IPS-18c (cell line): ENCODE measurements around the gene PRXL2C.
"Not testable (repeated sequence)": the region's sequence is repeated elsewhere in the genome, so short reads cannot be mapped to it uniquely, and the experiment has no call there.

Source experiments
- H3K4me3 ChIP-seq: 2 replicates; pipeline ENCODE4 v1.7.0; 2013; ENCODE audit warnings: low read depth, mild to moderate bottlenecking, low read length, moderate library complexity; ENCODE audit not compliant: insufficient read depth
- H3K9me3 ChIP-seq: one replicate; pipeline ENCODE4 v1.6.1; 2013; ENCODE audit warnings: mild to moderate bottlenecking, low read length, moderate library complexity; ENCODE audit not compliant: control insufficient read depth, insufficient read depth

PRXL2C gene

DNA sequence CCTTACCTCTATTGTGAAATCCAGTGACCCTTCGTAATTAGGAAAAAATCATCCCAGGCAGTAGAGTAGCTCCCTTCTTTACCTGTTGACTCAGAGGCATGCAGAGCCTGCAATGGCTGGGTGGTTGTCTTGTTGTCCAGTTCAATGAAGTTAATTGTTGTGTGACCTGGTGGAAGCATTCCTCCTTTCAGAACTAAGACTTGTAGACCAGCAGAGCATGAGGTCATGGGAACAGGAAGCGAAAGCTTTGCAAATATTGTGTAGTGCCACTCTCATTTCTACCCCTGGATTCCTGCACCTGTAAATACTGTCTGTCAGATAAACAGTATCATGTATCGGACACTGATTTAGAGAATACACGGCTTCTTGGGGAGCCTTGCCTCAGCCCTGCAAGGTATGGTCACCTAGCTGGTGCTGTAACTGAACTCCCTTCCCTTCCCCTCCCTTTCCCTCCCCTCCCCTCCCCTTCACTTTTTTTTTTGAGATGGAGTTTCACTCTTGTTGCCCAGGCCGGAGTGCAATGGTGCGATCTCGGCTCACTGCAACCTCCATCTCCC is 5.7 kb upstream of the PRXL2C start:
- no peak overlapping the region for H3K4me3 ChIP-seq
- no peaks in the 10 kb centered on the region for H3K9me3 ChIP-seq

DNA sequence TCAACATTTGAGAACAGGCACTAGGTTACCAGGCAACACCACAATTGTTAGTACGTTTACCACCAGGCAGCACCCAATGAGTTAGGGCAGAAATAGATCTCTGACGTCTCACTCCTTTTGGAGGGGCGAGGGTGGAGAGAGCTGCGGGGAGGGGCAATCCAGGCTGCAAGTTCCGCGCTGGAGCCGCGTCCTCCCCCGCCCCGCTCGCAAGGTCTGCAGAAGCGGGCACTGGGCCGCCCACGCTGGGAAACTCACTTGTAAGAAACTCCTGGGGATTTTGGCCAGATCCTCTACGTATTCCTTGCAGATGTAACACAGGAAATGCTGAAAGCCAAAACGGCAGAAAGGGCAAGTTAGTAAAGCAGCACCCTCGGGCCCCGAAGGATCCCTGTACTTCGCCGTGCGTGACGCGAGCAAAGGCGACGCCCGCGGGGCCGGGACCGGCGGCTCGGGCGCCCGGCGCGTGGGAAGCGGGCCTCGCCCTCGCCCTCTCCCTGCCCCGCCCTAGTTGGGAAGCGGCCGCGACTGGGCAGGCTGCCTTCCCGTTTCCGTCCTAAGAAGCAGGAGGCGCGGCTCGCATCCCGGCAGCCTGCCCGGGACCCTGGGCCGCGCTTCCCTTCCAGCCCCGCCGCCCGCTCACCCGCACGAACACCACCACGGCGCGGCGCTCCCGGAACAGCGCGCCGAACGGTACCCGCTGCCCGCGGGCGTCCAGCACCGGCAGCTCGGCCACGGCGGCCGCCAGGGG is 493 bp downstream of the PRXL2C start:
- H3K9me3 ChIP-seq, result no peaks in the 10 kb centered on the region
- peak overlapping the region; percentile 59 for H3K4me3 ChIP-seq

DNA sequence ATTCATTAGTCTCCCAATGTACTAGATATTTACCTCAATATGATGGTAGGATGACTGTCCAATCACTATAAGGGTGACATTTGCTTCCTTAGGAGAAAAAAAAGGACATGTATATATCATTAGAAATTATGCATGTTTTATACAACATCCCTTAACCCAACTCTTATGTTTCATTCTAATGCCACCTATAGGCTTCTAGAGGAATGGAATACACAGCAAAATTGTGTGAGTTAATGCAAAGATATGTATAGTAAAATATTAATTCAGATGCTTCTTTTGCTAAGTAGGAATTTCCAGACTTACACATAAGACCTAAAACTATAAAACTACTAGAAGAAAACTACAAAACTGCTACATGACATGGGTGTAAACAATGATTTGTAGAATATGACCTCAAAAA is 3.5 kb downstream of the PRXL2C start:
- H3K9me3 ChIP-seq, result no peaks in the 10 kb centered on the region
- no peak overlapping the region for H3K4me3 ChIP-seq

DNA sequence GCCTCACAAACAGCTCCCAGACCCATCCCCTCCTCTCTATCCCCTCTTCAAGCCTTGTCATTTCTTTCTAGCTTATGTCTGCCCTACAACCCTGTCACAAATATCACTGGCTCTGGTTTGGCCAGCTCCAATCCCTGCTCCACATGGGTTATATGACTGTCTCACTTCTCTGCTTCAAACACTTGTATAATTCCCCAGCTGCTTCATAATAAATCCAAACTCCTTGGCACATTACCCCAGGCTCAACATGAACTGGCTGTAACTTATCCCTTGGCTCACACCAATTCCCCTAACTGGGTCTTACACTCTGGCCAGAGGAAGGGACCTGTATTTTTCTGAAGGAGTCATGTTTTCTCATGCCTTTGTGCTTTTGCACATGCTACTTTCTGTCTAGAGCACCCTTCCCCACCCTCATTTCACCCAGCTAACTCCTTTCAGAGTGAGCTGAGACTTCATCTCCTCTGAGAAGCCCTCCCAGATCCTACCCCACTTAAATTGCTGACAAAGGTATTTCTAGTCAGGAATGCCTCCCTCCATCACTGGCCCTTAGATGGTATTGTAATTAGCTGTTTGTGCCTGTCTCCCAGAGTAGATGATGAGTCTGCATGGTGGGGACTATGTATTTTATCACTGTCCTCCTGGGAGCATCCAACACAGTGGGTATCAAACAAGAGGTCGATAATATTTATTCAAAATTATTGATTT is 5.3 kb downstream of the PRXL2C start:
- no peak overlapping the region for H3K4me3 ChIP-seq
- H3K9me3 ChIP-seq, result no peaks in the 10 kb centered on the region

DNA sequence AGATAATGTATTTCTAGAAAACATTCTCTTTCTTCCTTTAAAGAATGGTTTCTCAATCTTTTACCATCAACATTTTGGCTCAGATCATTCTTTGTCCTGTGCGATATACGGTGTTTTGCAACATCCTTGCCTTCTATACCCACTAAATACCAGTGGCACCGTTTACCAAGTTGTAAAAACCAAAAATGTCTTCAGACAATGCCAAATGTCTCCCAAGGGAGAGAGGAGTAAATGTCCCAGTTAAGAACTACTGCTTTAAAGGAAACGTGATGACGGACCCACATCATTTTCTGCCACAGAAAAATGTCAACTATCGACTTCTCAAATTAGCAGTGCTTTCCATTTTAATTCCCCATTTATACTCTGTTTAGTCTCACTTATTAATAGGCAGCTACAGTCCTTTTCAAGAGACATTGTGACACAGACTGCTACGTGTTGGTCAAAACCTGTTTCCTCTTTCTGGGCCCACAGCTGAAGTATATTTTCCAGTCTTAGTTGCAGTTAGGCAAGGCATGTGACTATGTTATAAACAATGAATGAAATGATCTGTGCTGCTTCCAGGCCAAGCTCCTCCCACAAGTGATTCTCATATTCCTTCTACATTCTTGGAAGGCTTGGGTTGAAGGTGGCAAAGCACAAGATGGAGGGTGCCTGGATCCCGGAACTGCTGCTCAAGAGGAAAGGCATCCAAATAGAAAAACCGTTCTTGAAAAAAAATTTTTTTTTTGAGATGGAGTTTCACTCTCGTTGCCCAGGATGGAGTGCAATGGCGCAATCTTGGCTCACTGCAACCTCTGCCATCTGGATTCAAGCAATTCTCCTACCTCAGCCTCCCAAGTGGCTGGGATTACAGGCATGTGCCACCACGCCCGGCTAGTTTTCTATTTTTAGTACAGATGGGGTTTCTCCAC is 8.8 kb downstream of the PRXL2C start:
- Histone ChIP-seq H3K4me3 (no peak overlapping the region), H3K9me3 (no peaks in the 10 kb centered on the region)

DNA sequence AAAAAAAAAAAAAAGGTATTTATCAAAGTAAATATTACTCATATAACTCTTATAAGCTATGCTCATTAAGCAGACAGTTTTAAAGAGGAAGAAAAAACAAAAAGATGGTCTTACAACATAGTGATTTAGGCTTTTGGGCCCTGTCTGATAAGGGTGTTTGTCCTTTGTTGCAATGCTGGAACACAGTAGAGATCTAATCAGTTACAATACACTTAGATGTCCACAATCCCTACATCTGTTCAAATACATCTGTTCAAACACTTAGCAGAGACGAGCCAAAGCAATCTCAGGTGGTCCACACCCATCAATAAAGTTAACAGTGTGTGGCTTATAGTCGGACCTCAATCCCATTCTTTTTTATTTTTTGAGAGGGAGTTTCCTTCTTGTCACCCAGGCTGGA is 11.0 kb downstream of the PRXL2C start:
- Histone ChIP-seq H3K4me3 (no peak overlapping the region), H3K9me3 (no peaks in the 10 kb centered on the region)

DNA sequence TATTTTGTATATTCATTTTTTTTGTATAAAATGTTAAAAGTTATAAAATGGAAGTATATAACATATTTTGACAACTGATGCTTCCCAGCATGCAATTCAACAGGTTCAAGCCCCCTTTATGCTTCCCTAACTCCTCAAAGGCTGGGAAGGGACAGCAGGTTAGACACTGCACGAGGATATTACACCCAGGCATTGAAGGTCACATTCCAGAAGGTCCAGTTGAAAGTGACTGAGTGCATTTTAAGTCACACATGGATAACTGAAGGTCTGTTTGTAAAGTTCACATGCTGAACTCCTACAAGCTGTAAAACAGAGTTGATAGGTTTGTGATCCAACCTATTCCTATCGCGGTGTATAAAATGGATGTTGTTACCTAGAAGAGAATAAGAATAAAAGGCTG is 13.6 kb downstream of the PRXL2C start:
- Histone ChIP-seq H3K4me3 (no peak overlapping the region), H3K9me3 (no peaks in the 10 kb centered on the region)

DNA sequence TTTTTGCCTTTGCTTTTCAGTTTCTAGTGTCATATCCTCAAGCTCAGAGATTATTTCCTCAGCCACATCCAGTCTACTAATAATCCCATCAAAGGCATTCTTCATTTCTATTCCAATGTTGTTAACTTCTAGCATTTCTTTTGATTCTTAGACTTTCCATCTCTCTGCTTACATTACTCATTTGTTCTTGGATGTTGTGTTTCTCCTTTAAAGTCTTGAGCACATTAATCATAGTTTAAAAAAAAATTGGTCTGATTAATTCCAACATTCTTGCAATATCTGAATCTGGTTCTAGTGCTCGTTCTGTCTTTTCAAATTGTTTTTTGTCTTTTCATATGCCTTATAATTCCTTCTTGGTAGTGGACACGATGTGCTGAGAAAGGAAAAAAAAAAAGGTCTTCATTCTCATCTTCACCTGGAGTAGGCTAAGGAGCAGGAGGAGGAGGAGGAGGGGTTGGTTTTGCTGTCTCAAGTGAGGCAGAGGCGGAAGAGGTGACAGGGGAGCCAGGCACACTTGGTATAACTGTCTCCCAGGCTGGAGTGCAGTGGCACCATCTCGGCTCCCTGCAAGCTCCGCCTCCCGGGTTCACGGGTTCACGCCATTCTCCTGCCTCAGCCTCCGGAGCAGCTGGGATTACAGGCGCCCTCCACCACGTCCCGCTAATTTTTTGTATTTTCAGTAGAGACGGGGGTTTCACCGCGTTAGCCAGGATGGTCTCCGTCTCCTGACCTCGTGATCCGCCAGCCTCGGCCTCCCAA is 16.3 kb downstream of the PRXL2C start:
- Histone ChIP-seq H3K4me3 (no peak overlapping the region), H3K9me3 (no peaks in the 10 kb centered on the region)

DNA sequence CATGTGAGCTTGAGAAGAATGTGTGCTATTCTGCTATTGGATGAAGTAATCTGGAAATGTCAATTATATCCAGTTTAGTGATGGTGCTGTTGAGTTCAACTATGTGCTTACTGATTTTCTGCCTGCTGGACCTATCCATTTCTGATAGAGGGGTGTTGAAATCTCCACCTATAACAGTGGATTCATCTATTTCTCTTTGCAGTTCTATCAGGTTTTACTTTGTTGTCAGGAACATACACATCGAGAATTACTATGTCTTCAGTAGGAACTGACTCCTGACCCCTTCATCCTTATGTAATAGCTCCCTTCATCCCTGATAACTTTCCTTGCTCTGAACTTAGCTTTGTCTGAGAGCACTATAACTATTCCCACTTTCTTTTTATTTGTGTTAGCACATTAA is 18.7 kb downstream of the PRXL2C start:
- no peak overlapping the region for H3K4me3 ChIP-seq
- H3K9me3 ChIP-seq, result no peaks in the 10 kb centered on the region

DNA sequence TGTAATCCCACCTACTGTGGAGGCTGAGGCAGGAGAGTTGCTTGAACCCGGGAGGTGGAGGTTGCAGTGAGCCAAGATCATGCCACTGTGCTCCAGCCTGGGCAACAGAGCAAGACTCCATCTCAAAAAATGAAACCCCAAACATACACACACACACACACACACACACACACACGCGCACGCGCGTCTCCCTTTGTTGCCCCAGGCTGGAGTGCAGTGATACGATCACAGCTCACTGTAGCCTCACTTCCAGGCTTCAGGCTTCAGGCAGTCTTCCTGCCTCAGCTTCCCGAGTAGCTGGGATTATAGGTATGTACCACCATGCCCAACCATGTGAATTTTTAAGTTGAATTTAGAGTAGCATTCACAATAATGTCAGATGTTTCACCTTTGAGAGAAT is 21.5 kb downstream of the PRXL2C start:
- H3K4me3 ChIP-seq, H3K9me3 ChIP-seq: not testable (repeated sequence)

DNA sequence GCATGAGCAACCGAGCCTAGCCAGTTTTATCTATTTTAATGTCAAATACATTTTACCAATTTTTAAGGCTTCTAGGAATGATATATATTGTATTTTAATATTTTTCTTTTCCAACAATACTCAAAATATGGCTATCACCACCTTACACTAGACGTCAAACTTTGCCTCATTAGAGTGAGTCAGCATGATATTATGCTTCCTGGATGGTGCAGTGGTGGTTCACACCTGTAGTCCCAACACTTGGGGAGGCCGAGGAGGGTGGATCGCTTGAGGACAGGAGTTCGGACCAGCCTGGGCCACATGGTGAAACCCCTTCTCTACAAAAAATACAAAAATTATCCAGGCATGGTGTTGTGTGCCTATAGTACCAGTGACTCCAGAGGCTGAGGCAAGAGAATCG is 28.2 kb downstream of the PRXL2C start:
- Histone ChIP-seq H3K9me3 (no peaks in the 10 kb centered on the region), H3K4me3 (no peak overlapping the region)

DNA sequence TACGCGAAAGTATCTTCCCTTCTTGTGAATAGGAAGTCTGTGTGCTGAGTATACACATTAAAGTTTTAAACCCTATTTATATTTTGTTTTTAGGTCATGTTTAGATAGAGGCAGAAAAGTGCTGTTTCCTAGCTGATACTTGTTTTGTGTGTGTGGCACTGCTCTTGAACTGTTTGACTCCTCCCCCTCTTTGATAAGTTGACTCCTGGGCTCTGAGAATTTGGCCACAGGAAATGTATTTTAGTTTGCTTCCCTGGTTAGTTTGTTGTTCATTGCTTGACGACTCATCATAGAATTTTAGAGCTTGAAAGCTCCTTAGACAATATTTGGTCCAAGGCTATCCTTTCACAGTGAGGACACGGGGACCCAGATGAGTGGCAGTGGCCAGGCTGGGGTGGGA is 33.5 kb downstream of the PRXL2C start:
- Histone ChIP-seq H3K9me3 (no peaks in the 10 kb centered on the region), H3K4me3 (peak overlapping the region; percentile 25; the same call in 1 of the 2 replicates)

DNA sequence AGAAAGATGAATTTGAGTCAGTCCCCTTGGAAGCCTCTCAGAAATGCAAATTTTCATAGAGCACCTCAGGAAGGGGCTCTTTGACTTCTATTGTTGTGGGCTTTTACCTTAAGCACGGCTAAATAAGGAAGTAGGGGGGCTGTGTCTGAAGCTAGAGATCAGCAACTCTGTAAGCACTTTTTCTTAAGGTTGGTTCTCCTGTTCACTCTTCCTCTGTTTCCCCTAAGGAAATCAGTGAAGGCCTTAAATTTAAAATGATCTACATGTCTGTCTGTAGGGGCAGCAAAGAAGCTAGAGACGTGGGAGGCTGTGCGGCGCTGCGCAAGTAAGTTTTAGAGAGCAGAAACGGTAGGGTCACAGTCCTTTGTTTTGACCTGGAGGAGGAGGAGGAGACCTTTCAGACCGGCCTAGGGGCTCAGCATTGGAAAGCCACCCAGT is 34.3 kb downstream of the PRXL2C start:
- peak overlapping the region; percentile 56; the same call in 1 of the 2 replicates for H3K4me3 ChIP-seq
- no peaks in the 10 kb centered on the region for H3K9me3 ChIP-seq

DNA sequence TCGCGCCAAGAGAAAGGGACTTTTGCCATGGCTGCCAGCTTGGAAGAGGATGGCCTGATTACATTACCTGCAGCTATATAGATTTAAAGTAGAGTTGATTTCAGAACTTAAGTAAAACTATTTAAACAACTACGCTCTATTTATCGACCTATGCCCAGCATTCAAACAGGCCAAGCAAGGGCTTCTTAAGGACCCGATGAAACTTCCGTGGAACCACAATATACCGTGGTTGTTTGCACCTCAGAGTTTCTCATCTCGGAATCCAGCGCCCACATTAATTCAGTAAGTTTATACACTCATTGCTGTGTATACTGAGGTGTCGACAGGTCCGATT is 35.0 kb downstream of the PRXL2C start:
- H3K9me3 ChIP-seq, result no peaks in the 10 kb centered on the region
- peak overlapping the region; percentile 56; the same call in 1 of the 2 replicates for H3K4me3 ChIP-seq

DNA sequence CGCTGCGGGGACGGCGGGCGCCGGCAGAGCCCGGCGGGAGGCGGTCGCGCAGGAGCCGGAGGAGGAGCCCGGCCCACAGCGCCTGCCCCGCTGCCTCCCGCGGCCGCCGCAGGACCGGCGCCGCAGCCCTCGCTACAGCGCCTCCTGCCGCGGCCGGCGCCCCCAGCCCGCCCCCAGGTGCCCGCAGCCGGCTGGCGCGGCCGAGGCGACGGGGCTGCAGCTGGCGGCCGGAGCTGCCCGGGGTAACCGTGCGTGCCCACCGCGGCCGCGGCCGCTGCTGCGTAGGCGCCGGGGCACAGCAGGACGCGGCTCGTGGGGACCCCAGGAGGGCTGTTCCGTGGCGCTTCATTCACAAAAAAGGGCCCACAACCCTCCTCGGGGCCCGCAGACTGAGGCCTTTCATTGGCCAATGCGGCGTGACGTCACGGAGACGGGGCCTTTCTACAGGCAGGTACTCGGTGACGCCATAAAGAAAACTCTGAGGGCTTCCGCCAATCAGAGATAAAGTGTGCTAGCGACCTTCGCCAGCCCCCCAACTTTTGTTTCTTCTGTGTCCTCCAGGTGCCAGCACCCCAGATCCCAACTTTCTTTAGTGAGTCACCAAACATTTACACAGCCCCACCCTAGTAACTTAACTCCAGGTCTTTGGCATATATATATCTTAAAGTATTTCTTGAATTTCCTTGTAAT is 35.5 kb downstream of the PRXL2C start, which contains the start of gene CDC14B:
Gene CDC14B, minus strand, starts transcription at position 353 of the 690 bp plus-strand sequence. CDS start 465 bp downstream, outside the sequence.
- Histone ChIP-seq H3K9me3 (no peaks in the 10 kb centered on the region), H3K4me3 (peak within 1 kb of the TSS; percentile 62)

DNA sequence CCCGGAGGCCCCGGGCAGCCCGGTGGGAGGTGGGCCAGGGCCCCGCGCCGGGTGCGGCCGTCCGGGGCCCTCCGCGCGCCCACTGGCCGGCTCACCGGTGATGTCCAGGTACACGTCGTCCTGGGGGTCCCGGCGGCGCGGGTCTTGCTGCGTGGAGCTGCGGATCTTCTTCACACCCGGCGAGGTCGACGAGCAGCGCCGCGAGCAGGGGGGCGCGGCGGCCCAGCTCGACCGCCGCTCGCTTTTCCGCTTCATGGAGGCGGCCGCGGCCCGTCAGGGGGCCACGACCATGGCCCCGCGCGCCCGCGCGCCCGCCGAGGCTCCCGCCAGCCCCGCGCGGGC is 36.0 kb downstream of the PRXL2C start:
- Histone ChIP-seq H3K4me3 (peak overlapping the region; percentile 62), H3K9me3 (no peaks in the 10 kb centered on the region)
